HEK293 (cell line): ENCODE measurements around the gene RNF6.
A peak's percentile ranks its signal among the peaks of the same experiment; 100 is the strongest.

Source experiments
- WT1 ChIP-seq: fragments of 450-650 bp; formaldehyde crosslinking; IDR thresholded peaks from 2 replicates; pipeline ENCODE4 v1.5.1; 2016; ENCODE audit warnings: missing biosample characterization, missing genetic modification characterization
- ZFP37 ChIP-seq: fragments of 450-650 bp; formaldehyde crosslinking; IDR thresholded peaks from 2 replicates; pipeline ENCODE4 v1.5.1; 2016; ENCODE audit warnings: missing biosample characterization, missing genetic modification characterization
- ZNF324 ChIP-seq: fragments of 450-650 bp; formaldehyde crosslinking; IDR thresholded peaks from 2 replicates; pipeline ENCODE4 v1.5.1; 2016; ENCODE audit warnings: missing biosample characterization, missing genetic modification characterization
- ZNF354C ChIP-seq: fragments of 450-650 bp; formaldehyde crosslinking; IDR thresholded peaks from 2 replicates; pipeline ENCODE4 v1.5.1; 2016; ENCODE audit warnings: missing biosample characterization, missing genetic modification characterization, low read depth, borderline replicate concordance
- ZNF366 ChIP-seq: fragments of 450-650 bp; formaldehyde crosslinking; conservative IDR thresholded peaks from 2 replicates; pipeline ENCODE4 v1.5.1; 2016; ENCODE audit warnings: missing biosample characterization, missing genetic modification characterization
- ZNF394 ChIP-seq: fragments of 450-650 bp; formaldehyde crosslinking; IDR thresholded peaks from 2 replicates; pipeline ENCODE4 v1.5.1; 2016; ENCODE audit warnings: missing biosample characterization, missing genetic modification characterization, mild to moderate bottlenecking, moderate library complexity, borderline replicate concordance
- ZNF423 ChIP-seq: fragments of 450-650 bp; formaldehyde crosslinking; IDR thresholded peaks from 2 replicates; pipeline ENCODE4 v1.5.1; 2016; ENCODE audit warnings: missing biosample characterization, missing genetic modification characterization
- ZNF558 ChIP-seq: fragments of 450-650 bp; formaldehyde crosslinking; IDR thresholded peaks from 2 replicates; pipeline ENCODE4 v1.5.1; 2016; ENCODE audit warnings: missing biosample characterization, missing genetic modification characterization
- ZNF561 ChIP-seq: fragments of 450-650 bp; IDR thresholded peaks from 2 replicates; pipeline ENCODE4 v1.5.1; 2018; ENCODE audit warnings: missing biosample characterization, missing genetic modification characterization, borderline replicate concordance
- ZNF610 ChIP-seq: fragments of 450-650 bp; formaldehyde crosslinking; IDR thresholded peaks from 2 replicates; pipeline ENCODE4 v1.5.1; 2016; ENCODE audit warnings: missing biosample characterization, missing genetic modification characterization, borderline replicate concordance
- ZNF658 ChIP-seq: fragments of 450-650 bp; formaldehyde crosslinking; IDR thresholded peaks from 2 replicates; pipeline ENCODE4; 2016; ENCODE audit warnings: missing biosample characterization, missing genetic modification characterization
- ZXDB ChIP-seq: fragments of 450-650 bp; formaldehyde crosslinking; IDR thresholded peaks from 2 replicates; pipeline ENCODE4 v1.5.1; 2016; ENCODE audit warnings: missing biosample characterization, missing genetic modification characterization
- TF ChIP-seq, protein P1 (sequence below): fragments of 450-650 bp; formaldehyde crosslinking; IDR thresholded peaks from 2 replicates; pipeline ENCODE4 v1.5.1; 2016; ENCODE audit warnings: missing biosample characterization, missing genetic modification characterization
- TF ChIP-seq, protein P2 (sequence below): fragments of 450-650 bp; formaldehyde crosslinking; conservative IDR thresholded peaks from 2 replicates; pipeline ENCODE4 v1.5.1; 2016; ENCODE audit warnings: low read depth, missing biosample characterization, missing genetic modification characterization
- TF ChIP-seq, protein P3 (sequence below): fragments of 450-650 bp; formaldehyde crosslinking; optimal IDR thresholded peaks from 2 replicates; pipeline ENCODE3; 2016; ENCODE audit warnings: missing biosample characterization, mild to moderate bottlenecking, missing genetic modification characterization
- TF ChIP-seq, protein P4 (sequence below): fragments of 450-650 bp; formaldehyde crosslinking; IDR thresholded peaks from 2 replicates; pipeline ENCODE4 v1.5.1; 2016; ENCODE audit warnings: missing biosample characterization, missing genetic modification characterization
- TF ChIP-seq, protein P5 (sequence below): fragments of 450-650 bp; formaldehyde crosslinking; IDR thresholded peaks from 2 replicates; pipeline ENCODE4 v1.5.1; 2016; ENCODE audit warnings: missing biosample characterization, missing genetic modification characterization
- TF ChIP-seq, protein P6 (sequence below): fragments of 450-650 bp; formaldehyde crosslinking; conservative IDR thresholded peaks from 2 replicates; pipeline ENCODE4 v1.5.1; 2016; ENCODE audit warnings: low read depth, missing biosample characterization, missing genetic modification characterization
- TF ChIP-seq, protein P7 (sequence below): fragments of 450-650 bp; formaldehyde crosslinking; IDR thresholded peaks from 2 replicates; pipeline ENCODE4 v1.5.1; 2017; ENCODE audit warnings: missing biosample characterization, missing genetic modification characterization

RNF6 gene

DNA sequence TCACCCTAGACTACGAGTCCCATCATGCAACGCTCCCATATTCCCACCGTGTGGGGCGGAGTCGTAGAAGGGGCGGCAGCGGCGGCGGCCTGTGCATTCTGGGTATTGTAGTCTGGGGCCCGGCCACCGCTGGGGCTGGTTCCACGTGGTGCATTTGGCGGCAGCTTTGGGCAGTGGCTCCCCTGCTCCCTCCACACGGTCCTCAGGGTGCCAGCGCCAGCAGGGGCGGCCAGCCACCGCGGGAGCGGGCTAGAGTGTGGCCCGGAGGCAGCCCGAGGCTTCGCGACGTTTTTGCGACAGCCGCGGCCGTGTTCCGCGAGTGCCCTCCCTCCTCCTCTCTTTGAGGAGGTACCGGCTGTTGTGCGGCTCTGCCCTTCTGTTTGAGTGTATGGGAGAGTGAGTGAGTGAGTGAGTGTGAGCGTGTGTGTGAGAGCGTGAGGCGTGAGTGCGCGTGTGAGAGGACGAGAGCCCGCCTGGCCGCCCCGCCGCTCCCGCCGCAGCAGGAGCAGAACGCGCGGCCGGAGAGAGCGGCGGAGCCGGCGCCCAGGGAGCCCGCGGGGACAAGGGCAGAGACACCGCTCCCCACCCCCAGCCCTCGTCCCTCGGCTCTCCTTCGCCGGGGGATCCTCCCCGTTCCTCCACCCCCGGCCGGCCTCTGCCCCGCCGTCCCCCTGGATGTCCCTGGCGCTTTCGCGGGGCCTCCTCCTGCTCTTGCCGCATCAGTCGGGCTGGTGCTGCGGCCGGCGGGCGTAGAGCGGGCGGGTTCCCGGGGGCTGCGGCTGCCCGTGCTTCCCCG, 31.9 kb upstream of the RNF6 start, which contains the start of gene CDK8 (continued):
- peak; percentile 58; the same call in 1 of the 2 replicates for TF ChIP-seq ZNF394
- TF ChIP-seq, protein P1, sequence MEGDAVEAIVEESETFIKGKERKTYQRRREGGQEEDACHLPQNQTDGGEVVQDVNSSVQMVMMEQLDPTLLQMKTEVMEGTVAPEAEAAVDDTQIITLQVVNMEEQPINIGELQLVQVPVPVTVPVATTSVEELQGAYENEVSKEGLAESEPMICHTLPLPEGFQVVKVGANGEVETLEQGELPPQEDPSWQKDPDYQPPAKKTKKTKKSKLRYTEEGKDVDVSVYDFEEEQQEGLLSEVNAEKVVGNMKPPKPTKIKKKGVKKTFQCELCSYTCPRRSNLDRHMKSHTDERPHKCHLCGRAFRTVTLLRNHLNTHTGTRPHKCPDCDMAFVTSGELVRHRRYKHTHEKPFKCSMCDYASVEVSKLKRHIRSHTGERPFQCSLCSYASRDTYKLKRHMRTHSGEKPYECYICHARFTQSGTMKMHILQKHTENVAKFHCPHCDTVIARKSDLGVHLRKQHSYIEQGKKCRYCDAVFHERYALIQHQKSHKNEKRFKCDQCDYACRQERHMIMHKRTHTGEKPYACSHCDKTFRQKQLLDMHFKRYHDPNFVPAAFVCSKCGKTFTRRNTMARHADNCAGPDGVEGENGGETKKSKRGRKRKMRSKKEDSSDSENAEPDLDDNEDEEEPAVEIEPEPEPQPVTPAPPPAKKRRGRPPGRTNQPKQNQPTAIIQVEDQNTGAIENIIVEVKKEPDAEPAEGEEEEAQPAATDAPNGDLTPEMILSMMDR: peak; percentile 39
- TF ChIP-seq, protein P2, sequence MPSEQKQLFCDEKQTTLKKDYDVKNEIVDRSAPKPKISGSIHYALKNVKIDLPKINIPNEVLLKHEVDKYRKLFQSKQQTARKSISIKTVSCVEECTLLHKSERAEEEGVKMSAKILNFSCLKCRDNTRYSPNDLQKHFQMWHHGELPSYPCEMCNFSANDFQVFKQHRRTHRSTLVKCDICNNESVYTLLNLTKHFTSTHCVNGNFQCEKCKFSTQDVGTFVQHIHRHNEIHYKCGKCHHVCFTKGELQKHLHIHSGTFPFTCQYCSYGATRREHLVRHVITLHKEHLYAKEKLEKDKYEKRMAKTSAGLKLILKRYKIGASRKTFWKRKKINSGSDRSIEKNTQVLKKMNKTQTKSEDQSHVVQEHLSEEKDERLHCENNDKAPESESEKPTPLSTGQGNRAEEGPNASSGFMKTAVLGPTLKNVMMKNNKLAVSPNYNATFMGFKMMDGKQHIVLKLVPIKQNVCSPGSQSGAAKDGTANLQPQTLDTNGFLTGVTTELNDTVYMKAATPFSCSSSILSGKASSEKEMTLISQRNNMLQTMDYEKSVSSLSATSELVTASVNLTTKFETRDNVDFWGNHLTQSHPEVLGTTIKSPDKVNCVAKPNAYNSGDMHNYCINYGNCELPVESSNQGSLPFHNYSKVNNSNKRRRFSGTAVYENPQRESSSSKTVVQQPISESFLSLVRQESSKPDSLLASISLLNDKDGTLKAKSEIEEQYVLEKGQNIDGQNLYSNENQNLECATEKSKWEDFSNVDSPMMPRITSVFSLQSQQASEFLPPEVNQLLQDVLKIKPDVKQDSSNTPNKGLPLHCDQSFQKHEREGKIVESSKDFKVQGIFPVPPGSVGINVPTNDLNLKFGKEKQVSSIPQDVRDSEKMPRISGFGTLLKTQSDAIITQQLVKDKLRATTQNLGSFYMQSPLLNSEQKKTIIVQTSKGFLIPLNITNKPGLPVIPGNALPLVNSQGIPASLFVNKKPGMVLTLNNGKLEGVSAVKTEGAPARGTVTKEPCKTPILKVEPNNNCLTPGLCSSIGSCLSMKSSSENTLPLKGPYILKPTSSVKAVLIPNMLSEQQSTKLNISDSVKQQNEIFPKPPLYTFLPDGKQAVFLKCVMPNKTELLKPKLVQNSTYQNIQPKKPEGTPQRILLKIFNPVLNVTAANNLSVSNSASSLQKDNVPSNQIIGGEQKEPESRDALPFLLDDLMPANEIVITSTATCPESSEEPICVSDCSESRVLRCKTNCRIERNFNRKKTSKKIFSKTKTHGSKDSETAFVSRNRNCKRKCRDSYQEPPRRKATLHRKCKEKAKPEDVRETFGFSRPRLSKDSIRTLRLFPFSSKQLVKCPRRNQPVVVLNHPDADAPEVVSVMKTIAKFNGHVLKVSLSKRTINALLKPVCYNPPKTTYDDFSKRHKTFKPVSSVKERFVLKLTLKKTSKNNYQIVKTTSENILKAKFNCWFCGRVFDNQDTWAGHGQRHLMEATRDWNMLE (tag by site-specific recombination): no peak
- no peak for TF ChIP-seq ZNF354C (tag by site-specific recombination)
- TF ChIP-seq, protein P3, sequence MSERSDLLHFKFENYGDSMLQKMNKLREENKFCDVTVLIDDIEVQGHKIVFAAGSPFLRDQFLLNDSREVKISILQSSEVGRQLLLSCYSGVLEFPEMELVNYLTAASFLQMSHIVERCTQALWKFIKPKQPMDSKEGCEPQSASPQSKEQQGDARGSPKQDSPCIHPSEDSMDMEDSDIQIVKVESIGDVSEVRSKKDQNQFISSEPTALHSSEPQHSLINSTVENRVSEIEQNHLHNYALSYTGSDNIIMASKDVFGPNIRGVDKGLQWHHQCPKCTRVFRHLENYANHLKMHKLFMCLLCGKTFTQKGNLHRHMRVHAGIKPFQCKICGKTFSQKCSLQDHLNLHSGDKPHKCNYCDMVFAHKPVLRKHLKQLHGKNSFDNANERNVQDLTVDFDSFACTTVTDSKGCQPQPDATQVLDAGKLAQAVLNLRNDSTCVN (tag by site-specific recombination): peak; percentile 97
- TF ChIP-seq, protein P4, sequence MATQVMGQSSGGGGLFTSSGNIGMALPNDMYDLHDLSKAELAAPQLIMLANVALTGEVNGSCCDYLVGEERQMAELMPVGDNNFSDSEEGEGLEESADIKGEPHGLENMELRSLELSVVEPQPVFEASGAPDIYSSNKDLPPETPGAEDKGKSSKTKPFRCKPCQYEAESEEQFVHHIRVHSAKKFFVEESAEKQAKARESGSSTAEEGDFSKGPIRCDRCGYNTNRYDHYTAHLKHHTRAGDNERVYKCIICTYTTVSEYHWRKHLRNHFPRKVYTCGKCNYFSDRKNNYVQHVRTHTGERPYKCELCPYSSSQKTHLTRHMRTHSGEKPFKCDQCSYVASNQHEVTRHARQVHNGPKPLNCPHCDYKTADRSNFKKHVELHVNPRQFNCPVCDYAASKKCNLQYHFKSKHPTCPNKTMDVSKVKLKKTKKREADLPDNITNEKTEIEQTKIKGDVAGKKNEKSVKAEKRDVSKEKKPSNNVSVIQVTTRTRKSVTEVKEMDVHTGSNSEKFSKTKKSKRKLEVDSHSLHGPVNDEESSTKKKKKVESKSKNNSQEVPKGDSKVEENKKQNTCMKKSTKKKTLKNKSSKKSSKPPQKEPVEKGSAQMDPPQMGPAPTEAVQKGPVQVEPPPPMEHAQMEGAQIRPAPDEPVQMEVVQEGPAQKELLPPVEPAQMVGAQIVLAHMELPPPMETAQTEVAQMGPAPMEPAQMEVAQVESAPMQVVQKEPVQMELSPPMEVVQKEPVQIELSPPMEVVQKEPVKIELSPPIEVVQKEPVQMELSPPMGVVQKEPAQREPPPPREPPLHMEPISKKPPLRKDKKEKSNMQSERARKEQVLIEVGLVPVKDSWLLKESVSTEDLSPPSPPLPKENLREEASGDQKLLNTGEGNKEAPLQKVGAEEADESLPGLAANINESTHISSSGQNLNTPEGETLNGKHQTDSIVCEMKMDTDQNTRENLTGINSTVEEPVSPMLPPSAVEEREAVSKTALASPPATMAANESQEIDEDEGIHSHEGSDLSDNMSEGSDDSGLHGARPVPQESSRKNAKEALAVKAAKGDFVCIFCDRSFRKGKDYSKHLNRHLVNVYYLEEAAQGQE (tag by site-specific recombination): peak; percentile 31; the same call in 1 of the 2 replicates
- TF ChIP-seq ZNF366 (tag by site-specific recombination): peak; percentile 88
- peak; percentile 81; the same call in 1 of the 2 replicates for TF ChIP-seq ZNF561 (tag by site-specific recombination)
- peak; percentile 98 for TF ChIP-seq ZNF423 (tag by site-specific recombination)
- 0 out of 2 replicates have a peak, but pooled peaks have one; percentile 39 for TF ChIP-seq ZNF324 (tag by site-specific recombination)
- TF ChIP-seq, protein P5, sequence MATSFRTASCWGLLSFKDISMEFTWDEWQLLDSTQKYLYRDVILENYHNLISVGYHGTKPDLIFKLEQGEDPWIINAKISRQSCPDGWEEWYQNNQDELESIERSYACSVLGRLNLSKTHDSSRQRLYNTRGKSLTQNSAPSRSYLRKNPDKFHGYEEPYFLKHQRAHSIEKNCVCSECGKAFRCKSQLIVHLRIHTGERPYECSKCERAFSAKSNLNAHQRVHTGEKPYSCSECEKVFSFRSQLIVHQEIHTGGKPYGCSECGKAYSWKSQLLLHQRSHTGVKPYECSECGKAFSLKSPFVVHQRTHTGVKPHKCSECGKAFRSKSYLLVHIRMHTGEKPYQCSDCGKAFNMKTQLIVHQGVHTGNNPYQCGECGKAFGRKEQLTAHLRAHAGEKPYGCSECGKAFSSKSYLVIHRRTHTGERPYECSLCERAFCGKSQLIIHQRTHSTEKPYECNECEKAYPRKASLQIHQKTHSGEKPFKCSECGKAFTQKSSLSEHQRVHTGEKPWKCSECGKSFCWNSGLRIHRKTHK (tag by site-specific recombination): no peak
- TF ChIP-seq ZNF658 (tag by site-specific recombination): peak; percentile 26; the same call in 1 of the 2 replicates
- peak; percentile 25; the same call in 1 of the 2 replicates for TF ChIP-seq WT1 (tag by site-specific recombination)
- peak; percentile 97 for TF ChIP-seq ZXDB (tag by site-specific recombination)
- TF ChIP-seq, protein P6, sequence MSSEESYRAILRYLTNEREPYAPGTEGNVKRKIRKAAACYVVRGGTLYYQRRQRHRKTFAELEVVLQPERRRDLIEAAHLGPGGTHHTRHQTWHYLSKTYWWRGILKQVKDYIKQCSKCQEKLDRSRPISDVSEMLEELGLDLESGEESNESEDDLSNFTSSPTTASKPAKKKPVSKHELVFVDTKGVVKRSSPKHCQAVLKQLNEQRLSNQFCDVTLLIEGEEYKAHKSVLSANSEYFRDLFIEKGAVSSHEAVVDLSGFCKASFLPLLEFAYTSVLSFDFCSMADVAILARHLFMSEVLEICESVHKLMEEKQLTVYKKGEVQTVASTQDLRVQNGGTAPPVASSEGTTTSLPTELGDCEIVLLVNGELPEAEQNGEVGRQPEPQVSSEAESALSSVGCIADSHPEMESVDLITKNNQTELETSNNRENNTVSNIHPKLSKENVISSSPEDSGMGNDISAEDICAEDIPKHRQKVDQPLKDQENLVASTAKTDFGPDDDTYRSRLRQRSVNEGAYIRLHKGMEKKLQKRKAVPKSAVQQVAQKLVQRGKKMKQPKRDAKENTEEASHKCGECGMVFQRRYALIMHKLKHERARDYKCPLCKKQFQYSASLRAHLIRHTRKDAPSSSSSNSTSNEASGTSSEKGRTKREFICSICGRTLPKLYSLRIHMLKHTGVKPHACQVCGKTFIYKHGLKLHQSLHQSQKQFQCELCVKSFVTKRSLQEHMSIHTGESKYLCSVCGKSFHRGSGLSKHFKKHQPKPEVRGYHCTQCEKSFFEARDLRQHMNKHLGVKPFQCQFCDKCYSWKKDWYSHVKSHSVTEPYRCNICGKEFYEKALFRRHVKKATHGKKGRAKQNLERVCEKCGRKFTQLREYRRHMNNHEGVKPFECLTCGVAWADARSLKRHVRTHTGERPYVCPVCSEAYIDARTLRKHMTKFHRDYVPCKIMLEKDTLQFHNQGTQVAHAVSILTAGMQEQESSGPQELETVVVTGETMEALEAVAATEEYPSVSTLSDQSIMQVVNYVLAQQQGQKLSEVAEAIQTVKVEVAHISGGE (tag by site-specific recombination): peak; percentile 47
- TF ChIP-seq, protein P7, sequence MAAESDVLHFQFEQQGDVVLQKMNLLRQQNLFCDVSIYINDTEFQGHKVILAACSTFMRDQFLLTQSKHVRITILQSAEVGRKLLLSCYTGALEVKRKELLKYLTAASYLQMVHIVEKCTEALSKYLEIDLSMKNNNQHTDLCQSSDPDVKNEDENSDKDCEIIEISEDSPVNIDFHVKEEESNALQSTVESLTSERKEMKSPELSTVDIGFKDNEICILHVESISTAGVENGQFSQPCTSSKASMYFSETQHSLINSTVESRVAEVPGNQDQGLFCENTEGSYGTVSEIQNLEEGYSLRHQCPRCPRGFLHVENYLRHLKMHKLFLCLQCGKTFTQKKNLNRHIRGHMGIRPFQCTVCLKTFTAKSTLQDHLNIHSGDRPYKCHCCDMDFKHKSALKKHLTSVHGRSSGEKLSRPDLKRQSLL (tag by site-specific recombination): peak; percentile 6; the same call in 1 of the 2 replicates
- peak; percentile 86 for TF ChIP-seq ZNF610 (tag by site-specific recombination)
- no peak for TF ChIP-seq ZNF558
- TF ChIP-seq ZFP37 (tag by site-specific recombination): peak; percentile 81; the same call in 1 of the 2 replicates
